Activated CD4-positive, alpha-beta T cell treated with anti-CD3 and anti-CD28 coated beads, Interleukin-2, amount 10 ng/mL, durations not matched to agents 7 days and 5 days (primary cell): ENCODE results near the gene EME1. TPM values are rescaled to one million over a fixed set of nuclear protein-coding genes. Genes with fewer than 3 reads are reported as not detected.

Experiments
- CTCF ChIA-PET: fragments of 350-600 bp; sonication (Branson Sonifier 250); formaldehyde crosslinking; loops from one replicate; lab custom pipeline; 2021; ENCODE audit warnings: antibody characterized with exemption; lab: Charles Lee
- POLR2A ChIA-PET: fragments of 350-600 bp; sonication (Branson Sonifier 250); formaldehyde crosslinking; loops from one replicate; lab custom pipeline; 2021; ENCODE audit warnings: antibody characterized with exemption; lab: Charles Lee
- DNase-seq: peaks from one replicate; pipeline ENCODE4 v3.0.0-alpha.2; 2020
- H3K27ac Mint-ChIP-seq: one replicate; pipeline ENCODE4 v1.8.0; 2021; ENCODE audit warnings: mild to moderate bottlenecking, moderate library complexity, mixed read lengths
- H3K27me3 Mint-ChIP-seq: one replicate; pipeline ENCODE4 v1.8.0; 2021; ENCODE audit warnings: mixed read lengths
- H3K36me3 Mint-ChIP-seq: one replicate; pipeline ENCODE4 v1.8.0; 2021; ENCODE audit warnings: low read depth, mixed read lengths
- H3K4me1 Mint-ChIP-seq: one replicate; pipeline ENCODE4 v1.8.0; 2021; ENCODE audit warnings: mixed read lengths
- H3K4me3 Mint-ChIP-seq: one replicate; pipeline ENCODE4 v1.8.0; 2021; ENCODE audit warnings: mild to moderate bottlenecking, moderate library complexity, mixed read lengths
- H3K9me3 Mint-ChIP-seq: one replicate; pipeline ENCODE4 v1.8.0; 2021; ENCODE audit warnings: mixed read lengths
- total RNA-seq, 2 experiments: library from RNA; stranded (reverse); gene quantifications; one replicate each; pipeline ENCODE4 v1.2.3, GENCODE V29; 2021

EME1 gene
- total RNA-seq, 2 experiments from 2014 or later = 19.9 to 21.8 TPM

DNA sequence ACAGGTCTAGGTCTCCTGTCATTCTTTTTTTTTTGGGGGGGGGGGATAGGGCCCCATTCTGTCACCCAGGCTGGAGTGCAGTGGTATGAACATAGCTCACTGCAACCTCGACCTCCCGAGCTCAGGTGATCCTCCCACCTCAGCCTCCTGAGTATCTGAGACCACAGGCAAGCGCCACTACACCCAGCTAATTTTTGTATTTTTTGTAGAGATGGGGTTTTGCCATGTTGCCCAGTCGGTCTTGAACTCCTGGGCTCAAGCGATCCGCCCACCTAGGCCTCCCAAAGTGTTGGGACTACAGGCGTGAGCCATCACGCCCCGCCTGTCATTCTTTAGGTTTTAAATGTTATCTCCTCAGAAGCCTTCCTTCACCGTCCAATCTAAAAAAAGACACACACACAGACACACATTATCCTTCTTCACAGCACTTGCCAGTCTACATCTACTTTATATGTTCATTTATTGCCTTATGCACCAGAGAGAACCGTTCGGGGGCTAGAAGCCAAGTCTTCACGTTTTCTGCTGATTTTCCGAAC, 739 bp upstream of the EME1 start:
- Mint-ChIP-seq H3K36me3 (peaks cover 51% of the 10 kb centered on the region), H3K4me3 (peak overlapping the region; percentile 96)
- POLR2A ChIA-PET = no interaction called here

DNA sequence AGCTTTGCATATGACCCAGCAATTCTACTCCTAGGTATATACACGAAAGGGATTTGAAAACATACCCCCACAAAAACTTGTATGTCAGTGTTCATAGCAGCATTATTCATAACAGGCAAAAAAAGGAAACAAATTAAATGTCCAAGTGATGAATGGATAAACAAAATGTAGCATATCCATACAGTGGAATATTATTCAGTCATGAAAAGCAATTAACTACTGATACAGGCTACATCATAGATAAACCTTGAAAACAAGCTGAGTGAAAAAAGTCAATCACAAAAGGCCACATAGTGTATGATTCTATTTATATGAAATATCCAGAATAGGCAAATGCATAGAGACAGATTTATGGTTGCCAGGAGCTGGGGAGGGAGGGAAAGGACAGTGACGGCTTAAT, 676 bp downstream of the EME1 start:
- Mint-ChIP-seq H3K9me3 (no peaks in the 10 kb centered on the region), H3K36me3 (peaks cover 43% of the 10 kb centered on the region), H3K27me3 (no peaks in the 10 kb centered on the region), H3K4me3 (peak overlapping the region; percentile 96), H3K27ac (peak overlapping the region; percentile 100), H3K4me1 (peaks cover 31% of the 10 kb centered on the region)
- CTCF ChIA-PET = interaction anchor here (0.6 to 10.9 kb wide), 4 partner anchors 11 to 602 kb away, joined by 3 to 76 read pairs (median 5); partner anchors contain the start of gene LRRC59
- POLR2A ChIA-PET = no interaction called here
- no peak for DNase-seq

More for the DNA sequence above, 739 bp upstream of the EME1 start:
- H3K27ac Mint-ChIP-seq = peak overlapping the region; percentile 100
- no peak for DNase-seq
- CTCF ChIA-PET = interaction anchor here (0.9 to 2.8 kb wide), 4 partner anchors 10 to 181 kb away, joined by 3 to 17 read pairs (median 6); partner anchors contain the start of gene LRRC59
- no peaks in the 10 kb centered on the region for H3K27me3 Mint-ChIP-seq
- H3K4me1 Mint-ChIP-seq = peaks cover 29% of the 10 kb centered on the region
- H3K9me3 Mint-ChIP-seq = no peaks in the 10 kb centered on the region

DNA sequence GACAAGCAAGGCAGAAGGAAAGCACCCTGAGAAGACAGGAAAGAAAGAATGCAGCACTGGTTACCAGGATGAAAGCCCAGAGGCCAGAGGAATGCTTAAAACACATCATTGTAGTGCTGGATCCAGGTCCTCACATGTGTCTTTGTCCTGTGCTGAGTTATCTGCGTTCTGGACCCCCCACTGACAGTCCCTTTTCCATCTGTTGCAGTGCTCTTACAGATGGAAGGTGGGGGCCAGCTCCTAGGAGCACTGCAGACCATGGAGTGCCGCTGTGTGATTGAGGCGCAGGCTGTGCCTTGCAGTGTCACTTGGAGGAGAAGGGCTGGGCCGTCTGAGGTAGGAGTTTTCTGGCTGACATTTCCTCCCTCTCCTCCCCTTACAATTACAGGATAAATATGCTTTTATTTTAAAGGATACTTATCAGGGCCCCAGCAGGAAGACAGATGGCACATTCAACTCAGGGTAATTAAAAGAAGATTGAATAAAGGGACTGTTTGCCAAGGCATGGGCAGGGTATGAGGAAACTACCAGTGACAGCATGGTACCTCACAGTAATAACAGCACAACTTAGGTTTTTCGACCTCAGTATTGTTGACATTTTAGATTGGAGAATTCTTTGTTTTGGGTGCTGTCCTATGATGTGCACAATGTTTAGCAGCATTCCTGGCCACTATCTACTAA, 3.0 kb downstream of the EME1 start:
- Mint-ChIP-seq H3K9me3 (no peaks in the 10 kb centered on the region), H3K4me3 (no peak overlapping the region), H3K4me1 (peaks cover 27% of the 10 kb centered on the region), H3K27ac (no peak overlapping the region), H3K27me3 (no peaks in the 10 kb centered on the region), H3K36me3 (peaks cover 39% of the 10 kb centered on the region)
- ChIA-PET POLR2A (no interaction called here), CTCF (interaction anchor here (0.7 to 10.9 kb wide), 2 partner anchors 14 to 22 kb away, joined by 3 to 76 read pairs; partner anchors contain the start of gene LRRC59)
- no peak for DNase-seq

DNA sequence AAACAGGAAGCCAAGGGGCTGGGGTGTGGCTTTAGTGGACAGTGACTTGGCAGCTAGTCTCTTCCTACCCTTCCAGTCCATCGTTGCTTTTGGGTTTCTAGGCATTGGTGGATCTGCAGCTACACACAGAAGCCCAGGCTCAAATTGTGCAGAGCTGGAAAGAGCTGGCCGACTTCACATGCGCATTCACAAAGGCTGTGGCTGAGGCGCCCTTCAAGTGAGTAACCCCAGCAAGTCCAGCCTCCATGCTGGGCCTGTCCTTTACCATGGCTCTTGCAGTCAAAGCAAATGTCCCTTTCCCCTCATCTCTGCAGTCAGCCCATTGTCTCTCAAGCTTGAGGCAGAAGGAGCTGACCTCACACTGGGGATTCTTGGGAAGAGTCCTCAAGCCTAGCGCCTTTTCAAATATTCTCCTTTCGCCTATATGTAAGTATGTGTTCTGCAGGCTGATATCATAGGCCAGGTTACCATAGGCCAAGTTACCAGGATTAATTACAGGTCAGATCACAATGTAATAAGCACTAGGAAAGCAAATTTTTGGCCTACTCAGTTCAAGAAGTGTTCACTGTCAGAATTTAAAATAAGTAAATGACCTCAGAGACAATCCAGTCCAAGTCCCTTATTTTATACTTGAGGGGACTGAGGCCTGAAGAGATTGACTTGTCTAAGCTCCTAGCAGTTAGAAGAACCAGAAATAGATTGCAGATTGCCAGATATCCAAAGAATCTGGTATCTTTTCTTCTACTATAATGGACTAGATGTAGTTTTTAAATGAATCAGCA, 6.5 kb downstream of the EME1 start:
- Mint-ChIP-seq H3K9me3 (no peaks in the 10 kb centered on the region), H3K4me1 (peaks cover 1% of the 10 kb centered on the region), H3K27me3 (no peaks in the 10 kb centered on the region), H3K27ac (no peak overlapping the region), H3K4me3 (no peak overlapping the region), H3K36me3 (peaks cover 42% of the 10 kb centered on the region)
- POLR2A ChIA-PET = no interaction called here
- CTCF ChIA-PET = interaction anchor here (1.1 to 10.9 kb wide), 4 partner anchors 12 to 21 kb away, joined by 3 to 76 read pairs (median 10); partner anchors contain the start of gene LRRC59
- no peak for DNase-seq

DNA sequence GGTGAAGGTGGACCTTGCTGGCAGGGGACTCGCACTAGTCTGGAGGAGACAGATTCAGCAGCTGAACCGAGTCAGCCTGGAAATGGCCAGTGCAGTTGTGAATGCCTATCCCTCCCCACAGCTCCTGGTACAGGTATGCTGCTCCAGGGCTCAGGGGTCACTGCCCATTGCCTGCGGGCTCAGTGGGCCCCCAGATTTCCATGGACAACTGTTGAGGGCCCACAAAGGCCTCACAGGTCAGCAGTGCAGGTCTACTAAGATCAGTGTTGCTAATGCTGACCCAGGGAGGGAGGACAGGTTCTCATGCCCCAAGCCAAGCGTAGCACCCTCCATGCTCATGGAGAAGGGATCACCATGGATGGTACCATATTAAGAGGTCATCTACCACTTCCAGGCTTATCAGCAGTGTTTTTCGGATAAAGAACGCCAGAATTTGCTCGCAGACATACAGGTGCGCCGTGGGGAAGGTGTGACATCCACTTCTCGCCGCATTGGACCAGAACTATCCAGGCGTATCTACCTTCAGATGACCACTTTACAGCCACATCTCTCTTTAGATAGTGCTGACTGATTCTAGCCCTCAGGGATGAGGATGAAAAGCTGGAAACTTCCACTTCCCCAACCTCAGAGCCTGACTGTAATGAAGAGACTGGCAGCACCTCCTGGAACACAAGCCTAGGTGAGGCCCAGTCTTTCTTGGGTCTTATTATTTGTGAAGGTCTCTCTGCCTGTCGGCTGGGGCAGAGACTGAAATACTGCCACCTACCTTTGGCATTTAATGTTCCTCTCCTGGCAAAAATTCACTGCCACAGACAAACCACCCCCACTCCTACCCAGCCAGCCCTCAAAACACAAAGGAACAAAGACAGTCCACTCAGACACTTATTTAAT, 7.6 kb downstream of the EME1 start:
- peaks cover 1% of the 10 kb centered on the region for H3K4me1 Mint-ChIP-seq
- CTCF ChIA-PET = interaction anchor here (0.9 to 10.9 kb wide), 4 partner anchors 11 to 180 kb away, joined by 4 to 76 read pairs (median 10); partner anchors contain the start of gene LRRC59
- H3K27ac Mint-ChIP-seq = no peak overlapping the region
- H3K9me3 Mint-ChIP-seq = no peaks in the 10 kb centered on the region
- peaks cover 47% of the 10 kb centered on the region for H3K36me3 Mint-ChIP-seq
- H3K4me3 Mint-ChIP-seq = no peak overlapping the region
- H3K27me3 Mint-ChIP-seq = no peaks in the 10 kb centered on the region
- POLR2A ChIA-PET = no interaction called here
- DNase-seq = no peak

DNA sequence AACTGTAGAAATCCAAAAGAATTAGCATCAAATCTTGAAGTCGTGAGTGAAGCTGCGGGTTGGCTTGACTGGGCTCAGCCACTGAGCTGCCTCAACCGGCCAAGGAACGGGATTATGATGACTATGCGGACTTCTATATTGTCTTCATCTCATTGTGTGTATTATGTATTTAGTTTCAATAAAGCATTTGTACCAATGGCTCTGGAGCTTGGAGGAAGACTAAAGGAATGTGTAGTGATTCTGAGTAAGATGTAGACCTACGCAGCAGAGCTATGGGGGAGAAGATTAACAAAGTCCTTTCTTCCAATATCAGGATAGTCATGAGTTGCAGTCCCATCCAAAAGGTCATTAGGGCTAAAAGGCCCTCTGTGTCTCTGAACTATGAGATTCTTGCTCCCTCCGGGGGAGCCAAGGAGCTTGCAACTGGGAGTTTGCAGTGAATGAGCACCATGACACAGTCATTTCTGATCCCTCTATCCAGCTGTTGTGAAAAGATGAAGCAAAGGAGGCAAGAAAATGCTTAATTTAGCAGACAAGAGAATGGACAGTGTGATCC, 8.3 kb downstream of the EME1 start:
- POLR2A ChIA-PET = no interaction called here
- no peak overlapping the region for H3K27ac Mint-ChIP-seq

DNA sequence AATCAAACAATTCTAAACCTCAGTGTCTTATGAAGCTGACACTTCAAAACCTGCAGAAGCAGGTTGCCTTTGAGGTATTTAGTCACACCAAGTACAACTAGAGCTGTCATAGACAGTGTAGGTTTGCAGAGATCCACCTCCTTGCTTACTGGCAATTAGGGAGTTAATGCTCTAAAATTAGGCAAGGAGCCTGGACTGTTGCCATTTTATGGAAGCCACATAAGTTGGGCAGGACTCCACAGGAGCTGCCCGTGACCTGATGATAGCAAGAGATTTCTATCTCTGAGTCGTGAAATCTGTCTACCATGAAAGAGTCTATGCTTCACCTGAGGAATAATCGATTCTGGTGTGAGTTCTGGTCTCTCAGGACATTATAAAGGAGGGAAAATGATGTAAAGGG, 8.9 kb downstream of the EME1 start:
- Mint-ChIP-seq H3K4me3 (no peak overlapping the region), H3K9me3 (no peaks in the 10 kb centered on the region), H3K27me3 (no peaks in the 10 kb centered on the region), H3K27ac (no peak overlapping the region), H3K4me1 (peaks cover 1% of the 10 kb centered on the region), H3K36me3 (peaks cover 56% of the 10 kb centered on the region)
- ChIA-PET CTCF (interaction anchor here (0.9 to 10.9 kb wide), 4 partner anchors 10 to 182 kb away, joined by 4 to 76 read pairs (median 10); partner anchors contain the start of gene LRRC59), POLR2A (no interaction called here)
- DNase-seq = no peak

More for the DNA sequence above, 8.3 kb downstream of the EME1 start:
- Mint-ChIP-seq H3K4me1 (peaks cover 1% of the 10 kb centered on the region), H3K36me3 (peaks cover 52% of the 10 kb centered on the region), H3K27me3 (no peaks in the 10 kb centered on the region), H3K9me3 (no peaks in the 10 kb centered on the region), H3K4me3 (no peak overlapping the region)
- CTCF ChIA-PET = interaction anchor here (0.9 to 10.9 kb wide), 4 partner anchors 10 to 181 kb away, joined by 4 to 76 read pairs (median 10); partner anchors contain the start of gene LRRC59
- no peak for DNase-seq

DNA sequence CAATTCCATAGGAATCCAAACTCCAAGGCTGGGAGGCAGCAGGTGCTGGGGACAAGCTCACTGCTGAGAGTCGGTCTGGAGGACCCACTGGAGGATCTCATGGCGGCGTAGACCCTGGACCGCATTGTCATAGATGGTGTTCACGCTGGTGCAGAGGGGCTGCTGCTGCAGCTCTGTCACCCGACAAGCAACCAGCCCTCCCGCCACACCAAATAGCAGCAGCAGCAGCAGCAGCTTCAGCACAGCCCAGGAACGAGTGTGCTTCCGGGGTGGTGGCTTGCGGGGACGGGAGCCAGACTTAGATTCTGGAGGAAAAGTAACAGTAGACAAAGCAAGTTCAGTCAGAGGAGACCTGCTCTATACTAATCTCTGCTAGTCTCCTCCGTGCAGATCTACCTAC, 9.9 kb downstream of the EME1 start:
- Mint-ChIP-seq H3K4me3 (no peak overlapping the region), H3K9me3 (no peaks in the 10 kb centered on the region), H3K36me3 (peaks cover 64% of the 10 kb centered on the region), H3K27me3 (no peaks in the 10 kb centered on the region), H3K27ac (no peak overlapping the region), H3K4me1 (no peaks in the 10 kb centered on the region)
- DNase-seq = no peak
- ChIA-PET CTCF (interaction anchor here (0.6 to 10.9 kb wide), 3 partner anchors 9 to 525 kb away, joined by 3 to 76 read pairs (median 3); partner anchors contain the start of gene LRRC59), POLR2A (no interaction called here)

DNA sequence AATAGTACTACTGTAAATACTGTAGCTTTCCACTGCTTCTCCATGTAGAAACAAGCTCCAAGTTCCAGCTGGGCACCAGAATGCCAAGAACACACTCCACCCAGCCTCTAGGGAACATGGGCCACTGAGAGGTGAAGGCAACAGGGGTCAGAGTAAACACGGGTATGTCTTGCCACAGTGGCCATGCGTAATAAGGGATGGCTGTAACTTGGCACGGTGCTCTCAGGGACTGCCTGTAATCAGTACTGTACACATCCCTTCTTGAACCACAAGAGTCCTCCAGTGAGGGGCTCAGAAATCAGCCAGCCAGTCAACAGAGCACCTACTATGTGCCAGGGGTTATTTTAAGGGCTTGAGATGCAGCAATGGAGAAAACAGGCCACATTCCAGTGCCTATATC, 13.5 kb downstream of the EME1 start:
- H3K36me3 Mint-ChIP-seq = peaks cover 66% of the 10 kb centered on the region
- peak overlapping the region; percentile 17 for H3K27ac Mint-ChIP-seq
- POLR2A ChIA-PET = no interaction called here
- no peak for DNase-seq
- CTCF ChIA-PET = interaction anchor here (2.9 kb wide), 1 partner anchor 11 kb away, joined by 17 read pairs; the partner anchor contains the start of gene LRRC59
- no peaks in the 10 kb centered on the region for H3K27me3 Mint-ChIP-seq
- no peak overlapping the region for H3K4me3 Mint-ChIP-seq
- H3K9me3 Mint-ChIP-seq = no peaks in the 10 kb centered on the region
- H3K4me1 Mint-ChIP-seq = no peaks in the 10 kb centered on the region

DNA sequence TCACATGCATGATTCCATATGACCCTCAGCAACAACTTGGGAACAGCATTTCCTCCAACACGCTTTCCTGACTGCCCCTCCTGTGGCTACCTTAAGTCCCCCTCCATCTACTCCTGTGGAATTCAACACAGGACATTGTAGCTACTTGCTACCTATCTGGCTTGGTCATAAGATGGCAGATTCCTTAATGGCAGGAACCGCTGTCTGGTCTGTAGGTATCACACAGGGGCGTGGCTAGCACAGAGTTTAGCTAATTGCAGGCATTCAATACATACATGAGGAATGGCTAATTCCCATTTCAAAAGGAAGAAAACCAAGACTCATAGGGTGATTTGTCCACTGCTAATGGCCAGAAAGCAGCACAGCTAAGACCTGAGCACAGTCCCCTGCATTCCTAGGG, 15.7 kb downstream of the EME1 start:
- H3K27me3 Mint-ChIP-seq = no peaks in the 10 kb centered on the region
- H3K4me1 Mint-ChIP-seq = peaks cover 3% of the 10 kb centered on the region
- ChIA-PET POLR2A (no interaction called here), CTCF (interaction anchor here (1.7 kb wide), 1 partner anchor 8 kb away, joined by 15 read pairs; the partner anchor contains the start of gene LRRC59)
- peaks cover 70% of the 10 kb centered on the region for H3K36me3 Mint-ChIP-seq
- no peak for DNase-seq
- H3K4me3 Mint-ChIP-seq = no peak overlapping the region
- no peak overlapping the region for H3K27ac Mint-ChIP-seq
- H3K9me3 Mint-ChIP-seq = no peaks in the 10 kb centered on the region

DNA sequence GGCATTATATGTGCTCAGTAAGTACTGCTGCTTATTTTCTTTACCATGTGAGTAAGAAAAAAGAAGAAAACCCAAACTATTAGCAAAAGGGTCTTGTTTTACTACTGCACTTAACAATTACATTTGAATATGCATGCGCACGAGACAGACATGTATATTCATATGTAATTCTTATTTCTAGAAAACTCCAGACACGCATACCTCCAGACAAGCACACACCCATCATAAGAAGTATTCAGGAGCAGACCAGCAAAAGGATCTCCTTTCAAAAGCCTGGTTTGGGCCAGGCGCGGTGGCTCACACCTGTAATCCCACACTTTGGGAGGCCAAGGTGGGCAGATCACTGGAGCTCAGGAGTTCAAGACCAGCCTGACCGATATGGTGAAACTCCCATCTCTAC, 16.5 kb downstream of the EME1 start:
- CTCF ChIA-PET = interaction anchor here (1.7 to 5.4 kb wide), 2 partner anchors 8 to 9 kb away, joined by 15 to 16 read pairs; partner anchors contain the start of gene LRRC59
- peaks cover 75% of the 10 kb centered on the region for H3K36me3 Mint-ChIP-seq
- no peak overlapping the region for H3K27ac Mint-ChIP-seq
- no peak overlapping the region for H3K4me3 Mint-ChIP-seq
- H3K9me3 Mint-ChIP-seq = no peaks in the 10 kb centered on the region
- peaks cover 7% of the 10 kb centered on the region for H3K4me1 Mint-ChIP-seq
- H3K27me3 Mint-ChIP-seq = no peaks in the 10 kb centered on the region
- no peak for DNase-seq
- POLR2A ChIA-PET = no interaction called here
